Glomerular visceral epithelial cell (primary cell): Measurements from ENCODE around the gene ZNF668.
"Not testable (repeated sequence)": the region's sequence is repeated elsewhere in the genome, so short reads cannot be mapped to it uniquely, and the experiment has no call there.

Source experiments
- DNase-seq: peaks from one replicate; pipeline ENCODE4 v3.0.0-alpha.2; 2016; ENCODE audit errors: extremely low spot score

The ZNF668 gene

DNA sequence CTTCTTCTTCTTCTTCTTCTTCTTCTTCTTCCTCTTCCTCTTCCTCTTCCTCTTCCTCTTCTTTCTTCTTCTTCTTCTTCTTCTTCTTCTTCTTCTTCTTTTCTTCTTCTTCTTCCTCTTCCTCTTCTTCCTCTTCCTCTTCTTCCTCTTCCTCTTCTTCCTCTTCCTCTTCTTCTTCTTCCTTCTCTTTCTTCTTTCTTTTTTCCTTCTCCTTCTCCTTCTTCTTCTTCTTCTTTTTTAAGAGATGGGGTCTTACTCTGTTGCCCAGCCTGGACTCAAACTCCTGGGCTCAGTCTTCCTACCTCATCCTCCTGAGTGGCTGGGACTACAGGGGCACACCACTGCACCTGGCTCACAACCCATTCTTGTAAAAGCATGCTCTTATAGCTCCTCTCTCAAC is 60.7 kb downstream of the ZNF668 start:
- not testable (repeated sequence) for DNase-seq

DNA sequence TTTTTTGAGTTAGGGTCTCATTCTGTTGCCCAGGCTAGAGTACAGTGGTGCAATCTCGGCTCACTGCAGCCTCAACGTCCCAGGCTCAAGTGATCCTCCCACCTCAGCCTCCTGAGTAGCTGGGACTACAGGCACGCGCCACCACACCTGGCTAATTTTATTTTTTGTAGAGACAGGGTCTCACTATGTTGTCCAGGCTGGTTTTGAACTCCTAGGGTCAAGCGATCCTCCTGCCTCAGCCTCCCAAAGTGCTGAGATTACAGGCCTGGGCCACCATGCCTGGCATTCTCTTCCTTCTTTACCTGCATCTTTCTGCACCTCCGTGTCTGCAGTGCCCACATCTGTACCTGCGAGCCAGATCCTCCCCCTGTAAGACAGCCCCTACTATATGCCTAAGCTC is 62.2 kb downstream of the ZNF668 start:
- DNase-seq, result not testable (repeated sequence)
